HG03139 (cell line): ENCODE data around the gene BRD3.

ENCODE experiments used
- ATAC-seq: cut with Tn5 transposase; IDR thresholded peaks from one replicate; pipeline ENCODE4 v1.9.1; 2021; ENCODE audit not compliant: unreplicated experiment

Gene BRD3

DNA sequence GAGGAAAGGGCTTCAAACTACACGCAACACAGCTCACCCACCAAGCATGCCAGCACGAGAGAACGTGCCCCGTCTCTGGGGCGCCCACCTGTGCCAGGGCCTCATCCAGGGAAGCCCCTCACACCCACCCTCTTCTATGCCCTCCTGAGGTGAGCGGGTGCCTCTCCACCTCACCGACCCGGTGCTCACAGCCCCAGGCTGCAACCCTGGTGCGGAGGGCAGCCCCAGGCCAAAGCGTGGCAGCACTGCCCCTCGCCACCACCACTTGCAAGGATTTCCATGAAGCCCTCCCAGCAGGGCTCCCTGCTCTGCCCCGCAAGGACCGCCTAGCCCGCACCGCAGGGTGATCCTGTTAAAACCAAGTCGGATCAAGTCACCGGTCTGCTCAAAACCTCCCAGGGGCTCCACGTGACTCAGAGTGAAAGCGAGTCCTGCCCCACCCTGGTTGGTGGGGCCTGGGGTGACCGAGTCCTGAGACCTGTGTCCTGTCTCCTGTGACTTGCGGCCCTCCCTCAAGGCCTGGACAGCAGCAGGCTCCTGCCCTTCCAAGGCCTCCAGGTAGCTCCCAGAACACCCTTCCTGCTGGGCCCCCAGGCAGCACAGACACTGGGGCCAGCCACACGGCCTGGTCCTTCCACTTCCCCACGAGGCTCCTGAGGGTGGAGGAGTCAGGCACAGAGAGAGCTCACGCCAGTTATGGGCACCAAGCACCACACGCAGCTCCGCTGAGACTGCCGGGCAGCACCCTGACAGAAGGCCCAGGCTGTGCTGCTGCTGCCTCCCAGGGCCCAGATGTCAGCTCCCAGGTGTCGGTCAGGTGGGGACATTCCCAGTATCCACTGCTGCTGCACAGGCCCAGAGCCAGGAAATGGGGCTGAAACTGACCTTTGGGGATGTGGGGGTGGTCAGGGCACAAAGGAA, 12.7 kb downstream of the BRD3 start:
- no peak for ATAC-seq

DNA sequence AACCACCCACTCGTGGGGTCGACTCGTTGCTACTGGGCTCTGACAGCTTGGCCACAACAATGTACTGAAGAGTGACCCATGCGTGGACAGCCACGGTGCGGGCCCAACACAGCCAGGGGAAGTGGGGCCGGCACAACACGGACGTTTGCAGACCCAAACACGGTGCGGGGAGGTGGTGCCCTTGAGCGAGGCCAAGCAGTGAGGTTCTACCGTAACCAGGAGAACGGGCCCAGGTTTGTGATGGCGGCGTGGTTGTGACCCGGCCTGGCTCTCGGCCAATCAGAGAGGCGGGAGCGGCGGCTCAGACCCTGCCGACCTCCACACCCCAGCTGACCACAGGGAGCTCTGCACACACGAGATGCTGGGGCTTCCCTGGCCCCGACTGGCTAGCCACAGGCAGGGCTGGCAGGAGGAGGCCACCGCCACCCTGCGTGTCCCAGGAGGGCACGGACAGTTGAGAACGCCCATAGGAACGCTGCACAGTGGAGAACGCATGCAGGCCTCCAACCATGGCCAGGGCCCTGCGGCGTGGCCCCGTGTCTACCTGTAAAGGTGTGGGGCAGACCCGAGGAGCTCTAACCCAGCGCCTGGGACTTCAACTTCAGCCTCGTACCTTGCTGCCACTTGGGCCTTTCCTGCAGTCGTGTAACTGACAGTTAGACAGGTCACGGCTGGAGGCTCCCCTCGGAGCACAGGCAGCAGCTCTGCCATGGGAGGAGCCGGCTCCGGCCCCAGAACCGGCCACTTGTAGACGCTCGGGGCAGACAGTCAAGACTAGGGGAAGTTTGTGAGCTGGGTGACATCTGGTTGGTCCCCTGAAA, 13.7 kb downstream of the BRD3 start:
- no peak for ATAC-seq

GRCh38 chr9:134053401-134053871, 14.4 kb downstream of the BRD3 start:
- ATAC-seq = no peak

DNA sequence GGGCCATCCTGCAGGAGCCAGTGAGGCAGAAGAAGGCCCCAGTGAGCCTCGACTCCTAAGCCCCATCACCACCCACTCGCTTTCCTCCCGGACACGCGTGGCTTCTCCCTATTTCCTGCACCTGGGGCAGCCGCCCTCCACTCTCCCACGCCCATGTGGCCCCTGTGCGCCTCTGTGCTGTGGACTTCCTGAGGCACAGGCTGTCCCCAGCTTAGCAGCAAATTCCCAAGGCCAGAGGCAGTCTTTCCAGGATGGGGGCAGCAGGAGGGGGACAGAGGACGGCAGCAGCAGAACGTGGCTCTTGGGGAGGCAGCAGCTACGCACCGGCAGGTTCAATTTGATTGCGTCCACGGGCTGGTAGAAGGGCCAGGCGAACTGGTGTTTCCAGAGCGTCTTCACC, 14.9 kb downstream of the BRD3 start:
- no peak for ATAC-seq

GRCh38 chr9:134052491-134052890, 15.3 kb downstream of the BRD3 start:
- no peak for ATAC-seq

GRCh38 chr9:134051319-134051718, 16.5 kb downstream of the BRD3 start:
- no peak for ATAC-seq

GRCh38 chr9:134050726-134051125, 17.1 kb downstream of the BRD3 start:
- ATAC-seq = no peak

- ATAC-seq = no peak
Observed at GRCh38 chr9:134049772-134050588, 17.8 kb downstream of the BRD3 start.

- no peak for ATAC-seq
Observed at GRCh38 chr9:134049236-134049635, 18.6 kb downstream of the BRD3 start.

- ATAC-seq = no peak
Observed at GRCh38 chr9:134048582-134048968, 19.3 kb downstream of the BRD3 start.

GRCh38 chr9:134047868-134048581, 19.8 kb downstream of the BRD3 start:
- ATAC-seq = no peak

- no peak for ATAC-seq
Observed at GRCh38 chr9:134046894-134047681, 20.7 kb downstream of the BRD3 start.

GRCh38 chr9:134045841-134046544, 21.8 kb downstream of the BRD3 start:
- ATAC-seq = no peak

GRCh38 chr9:134044944-134045343, 22.9 kb downstream of the BRD3 start:
- ATAC-seq = no peak

GRCh38 chr9:134043531-134043988, 24.3 kb downstream of the BRD3 start:
- no peak for ATAC-seq

DNA sequence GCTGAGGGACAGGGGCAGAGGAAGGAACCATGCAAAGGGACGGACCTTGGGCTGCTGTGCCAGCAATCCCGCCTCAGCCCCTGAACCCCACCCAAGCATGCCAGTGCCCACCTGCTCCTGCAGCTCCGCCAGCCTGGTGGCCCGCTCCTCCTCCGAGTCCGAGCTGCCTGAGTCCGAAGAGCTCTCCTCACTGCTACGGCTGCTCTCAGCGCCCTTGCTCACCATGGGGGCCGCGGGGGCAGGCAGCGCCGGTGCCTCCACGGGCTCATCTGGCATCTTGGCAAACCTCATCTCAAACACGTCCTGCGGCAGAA, 26.2 kb downstream of the BRD3 start:
- no peak for ATAC-seq

DNA sequence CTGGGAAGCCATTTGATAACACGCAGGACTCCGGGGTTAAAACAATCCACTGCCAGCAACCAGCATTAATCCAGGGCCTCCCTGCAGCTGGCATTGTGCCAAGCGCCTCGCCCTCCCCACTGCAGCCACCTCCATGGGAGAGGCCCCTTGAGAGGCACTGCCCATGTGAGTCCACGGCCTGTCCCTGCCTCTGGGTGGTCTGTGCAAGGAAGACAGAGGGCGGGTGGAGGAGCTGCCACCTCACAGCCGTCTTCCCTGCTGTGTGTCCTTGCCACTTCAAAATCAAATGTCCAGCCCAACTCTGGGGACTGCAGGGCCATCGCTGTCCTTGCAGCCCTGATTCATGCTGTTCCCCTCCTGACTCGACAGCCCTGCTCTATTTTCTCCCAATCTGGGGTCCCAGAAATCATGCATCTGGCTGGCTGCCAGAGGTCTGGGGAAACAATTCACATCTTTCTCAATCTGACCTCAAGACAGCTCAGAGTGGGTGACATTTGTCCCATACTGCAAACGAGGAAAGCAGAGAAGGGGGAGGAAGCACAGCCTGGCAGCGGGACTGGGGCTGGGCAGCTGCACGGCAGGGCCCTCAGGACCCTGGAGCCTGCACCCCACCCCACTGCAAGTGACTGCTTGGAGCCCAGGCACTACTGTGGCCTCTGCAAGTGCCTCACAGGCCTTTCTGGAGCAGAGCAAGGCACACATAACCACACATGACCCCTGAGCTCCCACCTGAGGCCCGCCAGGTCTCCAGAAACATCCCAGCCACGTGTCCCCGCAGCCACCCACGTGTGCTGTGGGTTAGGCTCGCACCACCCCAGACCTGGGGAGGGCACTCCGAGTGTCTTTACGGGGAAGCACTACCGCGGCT, 26.8 kb downstream of the BRD3 start:
- no peak for ATAC-seq

GRCh38 chr9:134040176-134040565, 27.7 kb downstream of the BRD3 start:
- no peak for ATAC-seq
